GM18858 (cell line): ENCODE results near the gene KAZN.

Source experiments
- ATAC-seq: cut with Tn5 transposase; IDR thresholded peaks from one replicate; pipeline ENCODE4 v1.9.1; 2021; ENCODE audit not compliant: unreplicated experiment

The KAZN gene

GRCh38 chr1:14784790-14785773 is 186.6 kb downstream of the KAZN start:
- no peak for ATAC-seq

GRCh38 chr1:14786109-14786675 is 187.7 kb downstream of the KAZN start:
- no peak for ATAC-seq

DNA sequence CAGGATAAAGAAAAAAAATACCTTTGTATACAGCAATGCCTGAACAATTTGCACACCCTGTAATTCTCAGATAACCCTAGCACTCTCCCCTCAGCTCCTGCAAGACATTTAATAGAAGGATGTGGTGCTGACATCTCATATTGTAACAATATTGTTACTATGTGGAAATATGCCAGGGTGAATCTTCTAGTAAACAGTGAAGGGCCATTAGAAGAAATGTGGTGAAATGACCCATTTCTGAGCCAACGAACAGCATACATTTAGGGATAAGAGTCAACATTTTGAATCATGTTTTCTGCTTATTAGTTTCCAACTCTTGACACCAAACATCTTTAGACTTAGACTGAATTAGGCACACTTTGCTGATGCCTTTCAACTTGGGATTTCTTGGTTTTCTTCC is 188.2 kb downstream of the KAZN start:
- ATAC-seq = no peak

DNA sequence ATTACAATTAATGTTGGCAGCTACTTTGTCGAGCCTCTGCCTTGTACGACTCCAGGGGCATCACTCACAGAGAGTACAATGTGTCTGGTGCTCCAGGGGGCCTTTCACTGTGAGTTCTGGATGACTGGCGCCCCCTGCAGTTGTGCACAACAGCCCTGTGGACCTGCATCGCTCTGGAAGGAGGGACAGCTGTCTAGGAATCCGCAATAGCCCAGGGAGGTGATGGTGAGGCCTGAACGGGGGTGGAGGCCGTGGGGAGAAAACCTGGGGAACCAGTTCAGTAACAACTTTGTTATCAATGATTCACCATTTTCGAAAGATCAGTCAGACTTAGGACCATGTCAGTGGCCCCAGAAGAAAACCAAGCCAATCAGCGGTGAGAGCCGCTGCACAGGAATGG is 189.1 kb downstream of the KAZN start:
- ATAC-seq = no peak

- ATAC-seq = no peak
These were observed 189.6 kb downstream of the KAZN start for GRCh38 chr1:14788080-14788479.

GRCh38 chr1:14790982-14791381 is 192.5 kb downstream of the KAZN start:
- ATAC-seq = no peak

DNA sequence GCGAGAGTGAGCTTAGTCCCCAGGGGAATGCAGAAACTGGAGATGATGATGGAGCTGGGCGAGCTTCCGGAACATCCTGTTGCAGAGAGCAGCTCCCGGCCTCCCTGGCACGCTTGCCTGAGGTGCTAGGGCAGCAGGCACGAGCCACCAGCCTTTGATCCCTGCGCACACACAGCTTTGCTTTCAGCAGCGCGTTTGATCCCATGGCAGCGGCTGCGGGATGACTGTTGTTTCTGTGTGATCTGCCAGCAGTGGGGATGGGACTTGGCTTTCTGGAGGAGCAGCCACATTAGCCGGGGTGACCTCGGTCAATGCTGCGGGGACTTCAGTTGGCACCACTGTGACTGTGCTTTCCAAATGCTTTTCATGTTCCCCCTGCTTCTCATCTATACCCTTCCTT is 193.2 kb downstream of the KAZN start:
- ATAC-seq = no peak

GRCh38 chr1:14794136-14794768 is 195.8 kb downstream of the KAZN start:
- ATAC-seq = no peak

GRCh38 chr1:14794906-14795305 is 196.4 kb downstream of the KAZN start:
- ATAC-seq = no peak

DNA sequence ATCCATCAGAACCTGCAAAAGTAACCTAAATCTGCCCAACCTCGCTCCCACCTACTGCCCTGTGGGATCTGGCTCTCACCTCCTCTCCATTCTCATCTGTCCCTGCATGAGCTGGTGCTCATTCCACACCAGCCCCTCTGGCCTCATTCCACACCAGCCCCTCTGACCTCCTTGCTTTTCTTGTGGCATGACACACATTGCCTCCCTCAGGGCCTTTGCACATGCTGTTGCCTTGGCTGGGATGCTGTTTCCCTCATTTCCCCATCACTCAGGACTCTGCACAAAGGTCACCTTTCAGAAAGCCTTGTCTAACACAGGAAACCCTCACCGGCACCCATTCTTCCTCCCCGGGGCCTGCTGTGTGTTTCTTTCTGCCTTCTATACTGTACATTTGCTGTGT is 197.1 kb downstream of the KAZN start:
- ATAC-seq = no peak

GRCh38 chr1:14800014-14800413 is 201.5 kb downstream of the KAZN start:
- ATAC-seq = no peak

DNA sequence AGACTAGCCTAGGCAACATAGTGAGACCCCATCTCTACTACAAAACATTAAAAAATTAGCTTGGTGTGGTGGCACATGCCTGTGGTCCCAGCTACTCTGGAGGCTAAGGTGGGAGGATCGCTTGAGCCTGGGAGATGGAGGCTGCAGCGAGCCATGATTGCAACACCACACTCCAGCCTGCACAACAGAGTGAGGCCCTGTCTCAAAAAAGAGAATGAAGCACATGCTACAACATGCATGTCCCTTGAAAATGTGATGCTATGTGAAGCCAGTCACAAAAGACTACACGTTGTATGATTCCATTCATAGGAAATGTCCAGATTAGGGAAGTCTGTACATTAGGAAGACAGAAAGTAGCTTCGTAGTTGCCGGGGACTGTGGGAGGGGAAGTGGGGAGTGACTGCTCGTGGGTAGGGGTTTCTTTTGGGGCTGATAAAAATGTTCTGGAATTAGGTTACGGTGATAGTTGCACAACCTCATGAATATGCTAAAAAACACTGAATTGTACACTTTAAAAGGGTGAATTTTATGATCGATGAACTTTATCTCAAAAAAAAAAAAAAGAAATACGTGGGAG is 202.1 kb downstream of the KAZN start:
- no peak for ATAC-seq

GRCh38 chr1:14803002-14803789 is 204.7 kb downstream of the KAZN start:
- ATAC-seq = no peak

DNA sequence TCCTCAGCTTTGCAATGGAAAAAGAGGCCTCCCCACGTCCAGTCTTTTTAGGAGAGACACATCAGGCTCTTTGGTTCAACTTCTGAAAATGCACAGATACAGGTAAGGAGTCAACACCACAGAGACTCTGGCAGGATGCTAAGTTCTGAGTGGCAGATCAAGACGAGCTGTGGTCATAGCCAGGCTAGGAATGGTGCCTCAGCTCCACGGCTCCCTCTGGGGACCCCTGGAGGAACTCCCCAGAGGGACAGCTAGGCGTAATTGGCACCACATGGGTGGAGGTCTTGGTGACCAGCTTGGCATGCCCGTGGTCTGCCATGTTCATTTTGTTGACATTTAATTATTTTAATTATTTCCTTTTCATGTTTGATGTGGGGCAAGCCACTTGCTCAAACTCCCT is 206.1 kb downstream of the KAZN start:
- ATAC-seq = no peak

GRCh38 chr1:14806772-14807171 is 208.3 kb downstream of the KAZN start:
- ATAC-seq = no peak

DNA sequence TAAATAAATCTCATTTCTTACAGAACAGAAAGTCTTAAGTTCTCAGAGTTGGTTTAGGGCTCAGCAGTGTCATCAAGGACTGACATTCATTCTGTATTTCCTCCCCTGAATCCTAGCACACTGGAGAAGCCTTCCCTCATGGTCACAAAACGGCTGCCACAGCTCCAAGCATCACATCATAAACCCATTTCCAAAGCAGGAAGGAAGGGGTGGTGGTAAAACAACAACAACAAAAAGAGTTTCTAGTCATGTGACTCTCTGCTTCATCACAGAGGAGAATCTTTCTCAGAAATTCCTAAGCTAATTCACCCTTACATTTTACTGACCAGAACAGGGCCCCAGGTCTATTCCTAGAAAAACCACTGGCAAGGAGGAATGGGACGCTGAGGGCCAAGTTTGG is 210.3 kb downstream of the KAZN start:
- no peak for ATAC-seq

DNA sequence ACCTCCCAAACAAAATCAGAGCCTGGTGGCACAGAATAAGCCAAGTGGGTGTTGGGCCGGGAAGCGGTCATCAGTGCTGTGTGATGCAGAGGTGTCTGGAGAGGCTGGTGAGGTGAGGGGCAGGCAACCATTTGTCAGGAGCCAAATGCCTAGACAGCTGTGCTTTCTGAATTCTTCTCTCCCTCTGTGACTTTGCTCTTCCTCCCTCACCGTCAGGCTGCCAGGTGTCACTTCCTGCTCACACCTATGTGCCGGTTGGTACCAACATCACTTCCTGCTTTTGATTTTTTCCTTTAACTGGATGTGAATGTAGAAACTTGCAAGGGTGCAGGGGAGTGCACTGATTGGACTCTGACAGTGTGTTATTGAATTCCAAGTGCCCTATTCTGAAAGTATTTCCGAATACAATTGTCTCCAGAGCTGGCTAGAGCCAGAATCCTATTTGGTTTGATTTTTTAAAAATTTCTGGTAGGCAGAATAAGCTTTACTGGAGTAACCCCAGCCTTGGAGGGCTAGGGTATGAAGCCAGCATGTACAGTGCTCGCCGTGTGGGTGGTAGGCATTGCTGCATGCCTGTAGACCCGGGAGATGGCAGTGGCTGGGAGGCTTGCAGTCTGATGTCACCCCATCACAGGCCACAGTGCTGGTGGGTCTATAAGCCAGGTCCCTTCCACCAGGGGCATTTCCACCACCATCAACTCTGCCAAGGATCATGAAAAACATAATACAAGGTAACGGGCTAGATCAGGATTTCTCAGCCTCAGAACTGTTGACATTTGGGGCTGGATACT is 210.9 kb downstream of the KAZN start:
- ATAC-seq = no peak

GRCh38 chr1:14810595-14811361 is 212.3 kb downstream of the KAZN start:
- ATAC-seq = no peak

- ATAC-seq = no peak
These were observed 213.1 kb downstream of the KAZN start for GRCh38 chr1:14811573-14811972.
